Body of pancreas (tissue), 4 donors: ENCODE measurements around the gene ACSM3.

Experiments used
- CTCF ChIP-seq, 7 experiments: fragments of 450-650 bp in 4 of 7; fragments of 200-600 bp in 3 of 7; sonication (generic) in 3 of 7; IDR thresholded peaks; one replicate each; pipeline ENCODE4 v1.5.1; 2016 to 2019; ENCODE audit warnings: antibody characterized with exemption in 7 of 7
- POLR2A ChIP-seq, 3 donors: fragments of 450-650 bp; IDR thresholded peaks; one replicate each; pipeline ENCODE4 v1.6.1; 2016; ENCODE audit warnings: antibody characterized with exemption in 3 of 3, mild to moderate bottlenecking in 2 of 3

DNA sequence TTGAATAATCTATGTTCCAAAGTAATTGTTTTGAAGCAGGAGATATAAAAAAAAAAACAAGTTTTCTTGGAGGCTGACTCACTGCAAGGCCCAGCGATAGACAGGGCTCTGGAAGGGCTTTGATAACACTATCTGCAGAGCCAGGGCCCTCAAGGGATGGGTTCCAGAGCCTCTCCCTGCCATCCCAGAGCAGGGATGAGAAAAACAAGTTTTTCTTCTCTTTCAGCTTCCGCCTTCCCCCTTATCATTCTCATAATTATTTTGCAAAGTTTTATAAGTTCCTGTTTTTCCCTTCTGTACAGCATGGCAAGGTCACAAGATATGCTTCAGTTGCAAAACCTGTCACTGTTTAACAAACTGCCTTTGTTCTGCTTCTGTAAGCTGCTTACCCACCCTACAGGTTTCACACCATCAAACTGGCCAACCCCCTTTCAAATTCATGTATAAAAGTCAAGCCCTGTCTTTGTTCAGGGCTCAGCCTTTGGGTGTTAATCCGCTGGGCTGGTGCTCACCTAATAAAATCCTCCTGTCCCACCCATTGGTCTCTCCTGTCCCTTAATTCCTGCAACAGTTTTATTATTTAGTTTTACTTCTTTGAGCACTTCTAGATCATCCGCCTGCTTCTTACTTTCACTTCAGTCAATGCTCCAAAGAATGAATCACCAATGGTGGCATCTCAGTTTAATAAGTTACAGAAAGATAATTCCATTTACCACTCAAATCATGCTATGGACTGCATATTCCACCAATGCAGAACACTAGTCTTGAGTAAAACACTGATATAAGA lies 16.6 kb upstream of the ACSM3 start:
- TF ChIP-seq CTCF (IDR thresholded peaks at IDR 0.05), result no peak
- TF ChIP-seq POLR2A (IDR thresholded peaks at IDR 0.05), result no peak
